NCI-H1105 (cell line): ENCODE data around the gene CDKAL1.
"Not testable (repeated sequence)": the region's sequence is repeated elsewhere in the genome, so short reads cannot be mapped to it uniquely, and the experiment has no call there.

Experiments
- DNase-seq: peaks from one replicate; lab custom pipeline; 2025; lab: John Stamatoyannopoulos, UW

Gene CDKAL1

GRCh38 chr6:20800653-20801052 lies 266.4 kb downstream of the CDKAL1 start:
- DNase-seq: no peak

DNA sequence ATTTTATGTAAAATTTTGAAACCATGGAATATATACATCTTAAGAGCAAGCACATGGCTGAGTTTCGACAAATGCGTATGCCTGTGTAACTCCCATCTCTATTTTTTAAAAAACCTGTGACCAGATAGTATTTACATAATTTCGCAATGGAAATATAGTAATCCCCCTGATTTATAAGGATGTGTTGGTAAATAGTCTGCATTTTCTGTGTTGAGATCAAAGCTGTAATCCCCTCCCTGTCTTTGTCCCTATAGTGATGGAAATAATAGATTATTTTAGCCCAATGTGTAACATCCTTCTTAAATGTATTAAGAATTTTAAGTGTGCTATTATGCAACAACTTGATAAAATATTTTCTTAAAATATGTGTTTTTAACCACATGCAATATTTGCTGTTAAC lies 267.3 kb downstream of the CDKAL1 start:
- no peak for DNase-seq

GRCh38 chr6:20802596-20802995 lies 268.3 kb downstream of the CDKAL1 start:
- no peak for DNase-seq

GRCh38 chr6:20805021-20805420 lies 270.8 kb downstream of the CDKAL1 start:
- DNase-seq: no peak

- no peak for DNase-seq
Observed at GRCh38 chr6:20806669-20807068, 272.4 kb downstream of the CDKAL1 start.

GRCh38 chr6:20808439-20808838 lies 274.2 kb downstream of the CDKAL1 start:
- DNase-seq: no peak

- DNase-seq: no peak
Observed at GRCh38 chr6:20808924-20809323, 274.7 kb downstream of the CDKAL1 start.

- no peak for DNase-seq
Observed at GRCh38 chr6:20810727-20811108, 276.5 kb downstream of the CDKAL1 start.

- no peak for DNase-seq
Observed at GRCh38 chr6:20811109-20811761, 277.0 kb downstream of the CDKAL1 start.

GRCh38 chr6:20812776-20813175 lies 278.5 kb downstream of the CDKAL1 start:
- no peak for DNase-seq

DNA sequence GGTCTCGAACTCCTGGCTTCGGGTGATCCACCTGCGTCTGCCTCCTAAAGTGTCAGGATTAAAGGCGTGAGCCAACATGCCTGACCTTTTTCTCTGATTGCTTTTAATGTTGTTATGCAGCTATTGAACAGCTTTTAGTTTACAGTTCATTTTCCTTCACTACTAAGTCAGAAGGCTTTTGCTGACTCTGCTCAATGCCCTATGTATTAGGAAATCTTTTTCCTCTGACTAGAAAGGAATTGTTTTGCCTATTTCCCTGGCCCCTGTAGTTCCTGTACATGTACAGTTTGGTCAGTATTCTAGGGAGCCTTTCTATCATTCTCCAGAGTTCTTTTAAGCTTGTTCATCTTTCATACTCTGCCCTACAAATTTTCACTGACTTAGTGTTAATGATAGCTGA lies 280.2 kb downstream of the CDKAL1 start:
- DNase-seq: no peak

GRCh38 chr6:20816126-20816525 lies 281.9 kb downstream of the CDKAL1 start:
- DNase-seq: no peak

- no peak for DNase-seq
Observed at GRCh38 chr6:20817806-20818320, 283.6 kb downstream of the CDKAL1 start.

- no peak for DNase-seq
Observed at GRCh38 chr6:20819774-20820400, 285.6 kb downstream of the CDKAL1 start.

DNA sequence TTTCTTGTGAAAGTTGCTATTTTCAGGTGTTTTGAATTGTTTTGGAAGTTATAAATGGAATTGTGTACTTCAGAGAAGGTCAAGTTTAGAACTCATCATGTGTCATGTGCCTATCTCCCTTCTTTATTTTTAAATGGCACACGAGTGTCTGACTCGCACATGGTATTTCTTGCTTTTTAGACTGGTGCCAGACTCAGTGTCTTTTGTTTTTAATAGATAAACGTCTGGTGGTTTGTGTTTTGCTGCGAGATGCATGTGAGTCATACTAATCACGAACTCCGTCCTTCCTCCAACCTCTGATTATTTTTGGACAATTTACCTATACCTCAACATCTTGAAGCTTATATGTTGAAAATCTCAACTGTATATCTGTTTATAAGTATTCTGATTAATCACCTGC lies 292.1 kb downstream of the CDKAL1 start:
- no peak for DNase-seq

- no peak for DNase-seq
Observed at GRCh38 chr6:20827798-20828197, 293.5 kb downstream of the CDKAL1 start.

DNA sequence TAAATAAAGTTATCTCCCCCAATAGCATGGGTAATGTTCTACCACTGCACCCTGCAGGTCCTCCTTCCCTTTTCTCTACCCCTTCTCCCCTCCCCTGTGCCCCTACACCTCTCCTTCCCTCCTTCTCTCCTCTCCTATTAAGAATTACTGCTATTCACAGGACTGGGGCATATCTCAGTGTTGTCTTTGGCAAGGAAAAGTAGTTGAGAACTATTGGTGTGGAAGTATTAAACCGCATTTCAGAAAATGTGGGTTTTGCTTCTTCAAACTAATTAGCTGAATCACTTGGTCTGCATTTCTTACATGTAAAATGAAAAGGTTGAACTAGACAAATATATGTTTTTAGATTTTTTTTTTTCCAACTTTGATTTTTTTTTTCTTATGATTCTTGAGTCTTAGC lies 296.3 kb downstream of the CDKAL1 start:
- no peak for DNase-seq

- not testable (repeated sequence) for DNase-seq
Observed at GRCh38 chr6:20831251-20831650, 297.0 kb downstream of the CDKAL1 start.

- no peak for DNase-seq
Observed at GRCh38 chr6:20833881-20834515, 299.7 kb downstream of the CDKAL1 start.

DNA sequence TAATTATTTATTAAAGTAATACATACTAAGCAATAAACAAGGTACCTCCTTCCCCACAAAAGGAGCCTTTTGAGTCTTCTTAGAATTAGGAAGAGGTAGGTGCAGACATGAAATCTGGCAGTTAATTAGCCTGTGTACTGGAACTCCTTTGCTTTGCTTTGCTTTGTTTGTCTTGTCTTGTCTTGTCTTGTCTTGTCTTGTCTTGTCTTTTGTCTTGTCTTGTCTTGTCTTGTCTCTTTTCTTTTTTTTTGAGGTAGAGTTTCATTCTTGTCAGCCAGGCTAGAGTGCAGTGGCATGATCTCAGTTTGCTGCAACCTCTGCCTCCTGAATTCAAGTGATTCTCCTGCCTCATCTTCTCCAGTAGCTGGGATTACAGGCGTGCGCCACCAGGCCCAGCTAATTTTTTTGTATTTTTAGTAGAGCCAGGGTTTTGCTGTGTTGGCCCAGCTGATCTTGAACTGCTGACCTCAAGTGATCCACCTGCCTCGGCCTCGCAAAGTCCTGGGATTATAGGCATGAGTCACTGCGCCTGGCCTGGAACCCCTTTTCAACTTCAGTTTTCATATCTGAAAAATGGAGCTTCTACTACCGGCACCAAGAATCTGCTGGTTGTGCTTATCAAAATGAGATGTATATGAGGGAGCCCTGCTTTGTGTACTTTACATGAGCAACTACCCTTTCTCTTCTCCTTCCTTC lies 301.2 kb downstream of the CDKAL1 start:
- no peak for DNase-seq

DNA sequence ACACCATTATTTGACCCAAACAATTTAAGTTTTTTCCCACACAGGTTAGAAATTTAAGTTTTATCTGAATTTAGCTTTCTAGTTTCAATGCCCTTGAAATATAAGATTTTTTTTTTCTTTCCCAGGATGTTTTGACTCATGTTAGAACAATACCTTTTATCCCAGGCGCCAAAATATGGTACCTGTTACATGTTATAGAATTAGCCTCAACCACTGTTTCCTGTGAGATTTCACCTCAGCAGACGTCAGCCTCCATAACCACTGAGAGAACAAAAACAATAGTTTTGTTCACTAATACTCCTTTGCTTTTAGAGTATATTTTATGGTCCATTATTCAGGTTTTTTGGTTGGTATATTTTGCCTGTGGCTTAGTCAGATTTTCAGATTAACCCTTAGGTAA lies 302.9 kb downstream of the CDKAL1 start:
- no peak for DNase-seq

DNA sequence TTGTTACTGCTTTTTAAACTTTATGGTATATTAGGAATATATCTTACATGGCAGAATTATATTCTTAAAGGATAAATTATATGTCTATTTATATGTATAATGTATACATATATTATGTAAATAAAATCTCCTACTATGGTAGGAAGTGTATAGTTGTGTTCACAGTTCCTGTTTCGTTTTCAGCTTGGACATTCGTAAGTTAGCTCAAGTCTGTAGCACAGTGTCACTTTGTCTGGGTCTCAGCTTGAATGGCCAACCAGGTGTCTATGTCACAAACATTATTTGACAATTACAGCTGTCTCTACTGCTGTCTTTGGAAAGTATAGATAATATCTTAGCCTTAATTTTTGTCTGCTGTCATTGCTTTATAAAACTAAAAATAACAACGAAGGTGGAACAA lies 303.9 kb downstream of the CDKAL1 start:
- no peak for DNase-seq

DNA sequence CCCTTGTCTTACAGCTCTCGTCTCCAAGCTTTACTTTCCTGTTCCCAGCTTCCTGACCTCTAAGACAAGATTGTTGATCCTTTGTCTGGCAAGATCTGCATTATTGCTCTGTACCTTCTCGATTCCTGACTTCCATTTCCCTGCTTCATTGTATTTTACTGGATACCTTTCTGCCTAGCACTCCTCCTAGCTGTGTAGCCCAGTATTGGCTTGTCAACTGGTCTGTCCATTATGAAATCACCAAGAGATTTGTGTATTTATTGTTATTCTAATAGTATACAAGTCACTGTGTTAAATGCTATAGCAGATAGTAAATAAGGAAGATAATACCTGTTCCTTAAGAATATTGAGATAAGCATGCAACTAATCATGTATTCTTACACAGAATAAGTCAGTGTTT lies 305.4 kb downstream of the CDKAL1 start:
- DNase-seq: no peak
